Sigmoid colon (tissue), 3 donors: Measurements from ENCODE around the gene RGS18.

Experiments used
- POLR2A ChIP-seq, 2 donors: fragments of 450-650 bp; IDR thresholded peaks; one replicate each; pipeline ENCODE4 v1.6.1; 2016; ENCODE audit warnings: antibody characterized with exemption in 2 of 2, mild to moderate bottlenecking in 2 of 2, moderate library complexity in 2 of 2
- TF ChIP-seq, protein P1 (sequence below), 4 experiments: fragments of 450-650 bp in 3 of 4; fragments of 200-600 bp in 1 of 4; IDR thresholded peaks; one replicate each; pipeline ENCODE4 v1.5.1; 2016 to 2019; ENCODE audit warnings: antibody characterized with exemption in 4 of 4, mild to moderate bottlenecking in 3 of 4, moderate library complexity in 2 of 4

DNA sequence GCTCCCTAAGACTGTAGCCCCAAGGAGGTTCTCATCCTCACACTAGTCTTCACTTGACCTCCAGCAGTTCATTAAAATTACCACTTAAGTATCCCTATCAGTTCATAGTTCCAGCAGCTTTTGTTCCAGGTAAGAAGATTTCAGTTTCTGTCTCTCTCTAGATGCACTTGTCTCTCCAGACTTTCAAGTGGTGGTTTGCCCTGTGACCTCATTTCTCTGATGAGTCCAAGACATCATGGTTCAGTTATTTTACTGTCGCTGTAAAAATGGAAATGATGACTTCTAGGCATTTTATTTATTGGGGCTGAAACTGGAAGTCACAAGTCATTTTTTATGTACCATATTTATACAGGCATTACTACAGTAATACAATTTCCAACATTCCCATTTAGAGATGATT lies 17.9 kb upstream of the RGS18 start:
- TF ChIP-seq, protein P1, sequence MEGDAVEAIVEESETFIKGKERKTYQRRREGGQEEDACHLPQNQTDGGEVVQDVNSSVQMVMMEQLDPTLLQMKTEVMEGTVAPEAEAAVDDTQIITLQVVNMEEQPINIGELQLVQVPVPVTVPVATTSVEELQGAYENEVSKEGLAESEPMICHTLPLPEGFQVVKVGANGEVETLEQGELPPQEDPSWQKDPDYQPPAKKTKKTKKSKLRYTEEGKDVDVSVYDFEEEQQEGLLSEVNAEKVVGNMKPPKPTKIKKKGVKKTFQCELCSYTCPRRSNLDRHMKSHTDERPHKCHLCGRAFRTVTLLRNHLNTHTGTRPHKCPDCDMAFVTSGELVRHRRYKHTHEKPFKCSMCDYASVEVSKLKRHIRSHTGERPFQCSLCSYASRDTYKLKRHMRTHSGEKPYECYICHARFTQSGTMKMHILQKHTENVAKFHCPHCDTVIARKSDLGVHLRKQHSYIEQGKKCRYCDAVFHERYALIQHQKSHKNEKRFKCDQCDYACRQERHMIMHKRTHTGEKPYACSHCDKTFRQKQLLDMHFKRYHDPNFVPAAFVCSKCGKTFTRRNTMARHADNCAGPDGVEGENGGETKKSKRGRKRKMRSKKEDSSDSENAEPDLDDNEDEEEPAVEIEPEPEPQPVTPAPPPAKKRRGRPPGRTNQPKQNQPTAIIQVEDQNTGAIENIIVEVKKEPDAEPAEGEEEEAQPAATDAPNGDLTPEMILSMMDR (IDR thresholded peaks at IDR 0.05) = no peak
- no peak for TF ChIP-seq POLR2A (IDR thresholded peaks at IDR 0.05)
